Coronary artery (tissue), 2 donors: ENCODE data around the gene SAP25.

ENCODE experiments used
- DNase-seq: peaks from one replicate; pipeline ENCODE4 v3.0.0-alpha.2; 2017; ENCODE audit warnings: low spot score
- H3K27ac ChIP-seq, 2 donors: fragments of 200-600 bp; sonication (generic); one replicate each; pipeline ENCODE4 v1.5.1; 2016 to 2019
- H3K4me3 ChIP-seq: fragments of 200-600 bp; sonication (generic); 2 replicates; pipeline ENCODE4 v1.5.1; 2016; ENCODE audit warnings: mild to moderate bottlenecking, moderate library complexity
- TF ChIP-seq, protein P1 (sequence below): fragments of 200-600 bp; sonication (generic); IDR thresholded peaks from one replicate; pipeline ENCODE4 v1.5.1; 2019; ENCODE audit warnings: antibody characterized with exemption

Gene SAP25

DNA sequence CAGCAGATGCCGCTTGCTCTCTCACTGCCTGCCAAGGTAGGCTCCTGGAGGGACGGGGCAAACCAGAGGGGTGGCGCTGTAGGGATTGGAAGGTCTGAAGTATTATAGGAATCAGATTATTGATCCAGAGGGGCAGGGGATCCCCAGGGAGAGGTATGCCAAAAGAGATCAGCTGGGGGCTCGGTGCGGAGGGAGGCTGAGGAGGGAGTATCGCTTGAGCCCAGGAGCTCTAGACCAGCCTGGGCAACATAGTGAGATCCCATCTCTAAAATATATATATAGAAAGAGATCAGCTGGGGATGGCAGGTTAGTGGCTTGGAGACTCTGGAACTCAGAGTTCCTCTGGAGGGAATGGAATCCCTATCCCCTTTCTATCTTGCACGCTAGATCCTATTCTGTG is 21.5 kb upstream of the SAP25 start:
- Histone ChIP-seq H3K4me3 (no peak overlapping the region), H3K27ac (no peak overlapping the region)
- no peak for DNase-seq
- TF ChIP-seq, protein P1, sequence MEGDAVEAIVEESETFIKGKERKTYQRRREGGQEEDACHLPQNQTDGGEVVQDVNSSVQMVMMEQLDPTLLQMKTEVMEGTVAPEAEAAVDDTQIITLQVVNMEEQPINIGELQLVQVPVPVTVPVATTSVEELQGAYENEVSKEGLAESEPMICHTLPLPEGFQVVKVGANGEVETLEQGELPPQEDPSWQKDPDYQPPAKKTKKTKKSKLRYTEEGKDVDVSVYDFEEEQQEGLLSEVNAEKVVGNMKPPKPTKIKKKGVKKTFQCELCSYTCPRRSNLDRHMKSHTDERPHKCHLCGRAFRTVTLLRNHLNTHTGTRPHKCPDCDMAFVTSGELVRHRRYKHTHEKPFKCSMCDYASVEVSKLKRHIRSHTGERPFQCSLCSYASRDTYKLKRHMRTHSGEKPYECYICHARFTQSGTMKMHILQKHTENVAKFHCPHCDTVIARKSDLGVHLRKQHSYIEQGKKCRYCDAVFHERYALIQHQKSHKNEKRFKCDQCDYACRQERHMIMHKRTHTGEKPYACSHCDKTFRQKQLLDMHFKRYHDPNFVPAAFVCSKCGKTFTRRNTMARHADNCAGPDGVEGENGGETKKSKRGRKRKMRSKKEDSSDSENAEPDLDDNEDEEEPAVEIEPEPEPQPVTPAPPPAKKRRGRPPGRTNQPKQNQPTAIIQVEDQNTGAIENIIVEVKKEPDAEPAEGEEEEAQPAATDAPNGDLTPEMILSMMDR, result no peak

DNA sequence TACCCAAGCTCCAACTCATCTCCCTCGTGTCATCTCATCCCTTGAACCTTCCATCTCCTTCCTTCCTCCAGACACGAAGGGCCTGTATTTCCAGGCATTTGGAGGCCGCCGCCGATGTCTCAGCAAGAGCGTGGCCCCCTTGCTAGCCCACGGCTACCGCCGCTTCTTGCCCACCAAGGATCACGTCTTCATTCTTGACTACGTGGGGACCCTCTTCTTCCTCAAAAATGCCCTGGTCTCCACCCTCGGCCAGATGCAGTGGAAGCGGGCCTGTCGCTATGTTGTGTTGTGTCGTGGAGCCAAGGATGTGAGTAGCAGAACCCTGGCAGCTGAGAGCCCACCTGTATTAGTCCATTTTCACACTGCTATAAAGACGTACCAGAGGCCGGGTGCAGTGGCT is 17.9 kb upstream of the SAP25 start:
- DNase-seq, result no peak
- TF ChIP-seq, protein P1, result no peak
- no peak overlapping the region for H3K27ac ChIP-seq
- H3K4me3 ChIP-seq, result no peak overlapping the region

GRCh38 chr7:100590077-100590737 is 16.5 kb upstream of the SAP25 start:
- peak overlapping the region; percentile 27 for H3K4me3 ChIP-seq
- DNase-seq, result no peak
- H3K27ac ChIP-seq, result peak overlapping the region in 1 of 2 donors; percentile 13
- TF ChIP-seq, protein P1, result no peak

- Histone ChIP-seq H3K27ac (peak overlapping the region in 1 of 2 donors; percentile 13), H3K4me3 (peak overlapping the region; percentile 27)
- TF ChIP-seq, protein P1, result no peak
- no peak for DNase-seq
These were observed 15.7 kb upstream of the SAP25 start for GRCh38 chr7:100589341-100589947.

- TF ChIP-seq, protein P1, result no peak
- no peak overlapping the region for H3K4me3 ChIP-seq
- DNase-seq, result no peak
- H3K27ac ChIP-seq, result no peak overlapping the region
These were observed 14.7 kb upstream of the SAP25 start for GRCh38 chr7:100588438-100588837.

GRCh38 chr7:100586266-100587025 is 12.7 kb upstream of the SAP25 start, which contains the start of gene FBXO24:
TSS of gene FBXO24 (plus strand) at chr7:100586328. CDS start at chr7:100586626, 298 bp downstream.
- Histone ChIP-seq H3K27ac (peak within 1 kb of the TSS; percentile 76 to 98), H3K4me3 (peak within 1 kb of the TSS; percentile 98)
- TF ChIP-seq, protein P1, result no peak
- DNase-seq, result peak; percentile 100
